Heart left ventricle (tissue), 13 donors: ENCODE measurements around the gene A2ML1.
"Not testable (repeated sequence)": the region's sequence is repeated elsewhere in the genome, so short reads cannot be mapped to it uniquely, and the experiment has no call there.

Experiments used
- CTCF ChIP-seq, 12 donors: fragments of 200-600 bp; sonication (generic) in 4 of 12; IDR thresholded peaks; one replicate each; pipeline versions ENCODE4 v1.5.0 to v1.8.0; 2018 to 2022; ENCODE audit warnings: antibody characterized with exemption in 12 of 12, mild to moderate bottlenecking in 5 of 12
- POLR2A ChIP-seq, 2 donors: fragments of 450-650 bp; IDR thresholded peaks; one replicate each; pipeline ENCODE4 v1.6.1; 2017; ENCODE audit warnings: antibody characterized with exemption in 2 of 2, mild to moderate bottlenecking in 2 of 2, moderate library complexity in 2 of 2
- donor health status: ischemic (EF 13 %, LVEDD 7.1; RV severe dilation, severe dysfunction).
- donor health status: DM: no; HTN: yes; CAD: no.
- donor health status: DM: no; HTN: no; CAD: no.
- donor health status: ischemic (EF 25% LVEDD 6.9; RV normal size, moderate dysfunction).
- donor health status: ischemic (EF 25% LVEDD 5.7; RV mildly dilated, moderate dysfunction).
- donor health status: ischemic (EF 35%, LVEDD 5.7; RV mildly dilated, moderate dysfunction).
- donor health status: nonischemic (EF 11% LVEDD 7.7; RV severe dilation, severe dysfunction).
- donor health status: DM: yes; HTN: yes; CAD: no.
- donor health status: PGD.
- donor health status: ischemic (EF 29% LVEDD 5.4; RV normal size, mild dysfunction).
- donor health status: nonischemic (EF 23%, LVEDD 6.1; RV moderate dilation, normal function).

GRCh38 chr12:8794611-8795010, 27.8 kb upstream of the A2ML1 start:
- TF ChIP-seq POLR2A, CTCF (IDR thresholded peaks at IDR 0.05): not testable (repeated sequence)
